Heart left ventricle (tissue), 16 donors: ENCODE results near the gene CCL8. TPM values are rescaled to one million over a fixed set of nuclear protein-coding genes. Genes with fewer than 3 reads are reported as not detected.

Experiments
- ATAC-seq, 4 donors: fragments of 200-7000 bp; cut with Tn5 transposase; one replicate each; pipeline ENCODE4 v1.9.1; 2020 to 2022; ENCODE audit warnings: moderate library complexity in 4 of 4, mild to moderate bottlenecking in 3 of 4, moderate number of reproducible peaks in 1 of 4
- DNase-seq, 5 donors: peaks; one replicate each; pipeline ENCODE4 v3.0.0-alpha.2; 2020
- H3K27ac ChIP-seq, 12 donors: fragments of 200-600 bp; sonication (generic) in 4 of 12; one replicate each; pipeline versions ENCODE4 v1.5.0 to v1.8.0; 2016 to 2022; ENCODE audit warnings: mild to moderate bottlenecking in 2 of 12
- H3K27me3 ChIP-seq, 9 donors: fragments of 200-600 bp; sonication (generic) in 2 of 9; one replicate each; pipeline versions ENCODE4 v1.5.1 to v1.8.0; 2016 to 2022; ENCODE audit warnings: mild to moderate bottlenecking in 3 of 9
- H3K36me3 ChIP-seq, 9 donors: fragments of 200-600 bp; sonication (generic) in 2 of 9; one replicate each; pipeline versions ENCODE4 v1.5.0 to v1.8.0; 2018 to 2022; ENCODE audit warnings: mild to moderate bottlenecking in 2 of 9
- H3K4me1 ChIP-seq, 12 donors: fragments of 200-600 bp; sonication (generic) in 4 of 12; one replicate each; pipeline versions ENCODE4 v1.5.0 to v1.8.0; 2016 to 2022; ENCODE audit warnings: mild to moderate bottlenecking in 3 of 12
- H3K4me3 ChIP-seq, 12 donors: fragments of 200-600 bp; sonication (generic) in 4 of 12; one replicate each; pipeline versions ENCODE4 v1.5.0 to v1.8.0; 2017 to 2022; ENCODE audit warnings: mild to moderate bottlenecking in 9 of 12, moderate library complexity in 4 of 12
- H3K9me3 ChIP-seq, 12 donors: fragments of 200-600 bp; sonication (generic) in 4 of 12; one replicate each; pipeline versions ENCODE4 v1.5.0 to v1.8.0; 2016 to 2022; ENCODE audit warnings: mild to moderate bottlenecking in 1 of 12
- POLR2A ChIP-seq, 2 donors: fragments of 450-650 bp; IDR thresholded peaks; one replicate each; pipeline ENCODE4 v1.6.1; 2017; ENCODE audit warnings: antibody characterized with exemption in 2 of 2, mild to moderate bottlenecking in 2 of 2, moderate library complexity in 2 of 2
- WGBS, 4 donors: extraction: QIAGEN DNeasy Blood & Tissue Kit in 2 of 4; methylation state at CpG; one replicate each; pipeline versions ENCODE4 v1.1.5 to v1.1.7; 2013 to 2018; 5-methylcytosine and 5-hydroxymethylcytosine counted together
- intact Hi-C, 10 donors: fragments of 100-400 bp; cut with DNase I; formaldehyde crosslinking; loops; one replicate each; pipeline versions ENCODE4 v1.11.1 to v1.14.2; 2022
- polyA plus RNA-seq, 2 donors: library from polyadenylated mRNA; stranded (reverse); fragments of 200-250 nt; gene quantifications; one replicate each; pipeline ENCODE4 v1.2.3, GENCODE V29; 2013
- total RNA-seq, 9 donors: library from RNA; depleted of rRNA in 2 of 9; stranded (reverse); fragments of >200 nt in 2 of 9; fragmentation: NEBNext Ultra II Directional in 3 of 9; extraction: Animal tissue kit (Norgen Biotek cat#: 25700) in 3 of 9; gene quantifications; one replicate each; pipeline versions ENCODE4 v1.1.0 to v1.2.4, GENCODE V29; 2016 to 2023
- TF ChIP-seq, protein P1 (sequence below), 12 donors: fragments of 200-600 bp; sonication (generic) in 4 of 12; IDR thresholded peaks; one replicate each; pipeline versions ENCODE4 v1.5.0 to v1.8.0; 2018 to 2022; ENCODE audit warnings: antibody characterized with exemption in 12 of 12, mild to moderate bottlenecking in 5 of 12
- donor health status: ischemic (EF 13 %, LVEDD 7.1; RV severe dilation, severe dysfunction).
- donor health status: healthy with polysubstance abuse.
- donor health status: DM: no; HTN: yes; CAD: no.
- donor health status: DM: no; HTN: no; CAD: no.
- donor health status: ischemic (EF 25% LVEDD 6.9; RV normal size, moderate dysfunction).
- donor health status: ischemic (EF 25% LVEDD 5.7; RV mildly dilated, moderate dysfunction).
- donor health status: healthy.
- donor health status: DM: yes; HTN: yes; CAD: no.
- donor health status: ischemic (EF 35%, LVEDD 5.7; RV mildly dilated, moderate dysfunction).
- donor health status: nonischemic (EF 11% LVEDD 7.7; RV severe dilation, severe dysfunction).
- donor health status: DM: yes; HTN: yes; CAD: no.
- donor health status: PGD.
- donor health status: ischemic (EF 29% LVEDD 5.4; RV normal size, mild dysfunction).
- donor health status: nonischemic (EF 23%, LVEDD 6.1; RV moderate dilation, normal function).

The CCL8 gene
- total and polyA plus RNA-seq, 11 donors, result 0.15 to 44.3 (median 2.0) TPM; not detected in 5

- ATAC-seq (no peak), DNase-seq (no peak)
- H3K9me3 ChIP-seq, result peaks cover 0 to 11% (median 0%) of the 10 kb centered on the region in 12 donors
- H3K4me1 ChIP-seq, result peaks cover 0 to 29% (median 3%) of the 10 kb centered on the region in 12 donors
- intact Hi-C loops, result loop anchor here in 3 of 10 donors (2.0 to 5.0 kb wide), 2 partner anchors 50 to 157 kb away; no protein-coding TSS in a partner anchor
- no peak overlapping the region for H3K27ac ChIP-seq
- 58 to 80% (median 71%) methylated on average over 2 of the region's 2 CpGs for WGBS, 4 donors
- TF ChIP-seq POLR2A (IDR thresholded peaks at IDR 0.05), result no peak
- TF ChIP-seq, protein P1, sequence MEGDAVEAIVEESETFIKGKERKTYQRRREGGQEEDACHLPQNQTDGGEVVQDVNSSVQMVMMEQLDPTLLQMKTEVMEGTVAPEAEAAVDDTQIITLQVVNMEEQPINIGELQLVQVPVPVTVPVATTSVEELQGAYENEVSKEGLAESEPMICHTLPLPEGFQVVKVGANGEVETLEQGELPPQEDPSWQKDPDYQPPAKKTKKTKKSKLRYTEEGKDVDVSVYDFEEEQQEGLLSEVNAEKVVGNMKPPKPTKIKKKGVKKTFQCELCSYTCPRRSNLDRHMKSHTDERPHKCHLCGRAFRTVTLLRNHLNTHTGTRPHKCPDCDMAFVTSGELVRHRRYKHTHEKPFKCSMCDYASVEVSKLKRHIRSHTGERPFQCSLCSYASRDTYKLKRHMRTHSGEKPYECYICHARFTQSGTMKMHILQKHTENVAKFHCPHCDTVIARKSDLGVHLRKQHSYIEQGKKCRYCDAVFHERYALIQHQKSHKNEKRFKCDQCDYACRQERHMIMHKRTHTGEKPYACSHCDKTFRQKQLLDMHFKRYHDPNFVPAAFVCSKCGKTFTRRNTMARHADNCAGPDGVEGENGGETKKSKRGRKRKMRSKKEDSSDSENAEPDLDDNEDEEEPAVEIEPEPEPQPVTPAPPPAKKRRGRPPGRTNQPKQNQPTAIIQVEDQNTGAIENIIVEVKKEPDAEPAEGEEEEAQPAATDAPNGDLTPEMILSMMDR (IDR thresholded peaks at IDR 0.05), result no peak
- peak overlapping the region in 1 of 12 donors; percentile 31 for H3K4me3 ChIP-seq
- no peaks in the 10 kb centered on the region for H3K36me3 ChIP-seq
- H3K27me3 ChIP-seq, result peaks cover 0 to 3% (median 0%) of the 10 kb centered on the region in 9 donors
These were observed 38.2 kb downstream of the CCL8 start for GRCh38 chr17:34357398-34357797.

DNA sequence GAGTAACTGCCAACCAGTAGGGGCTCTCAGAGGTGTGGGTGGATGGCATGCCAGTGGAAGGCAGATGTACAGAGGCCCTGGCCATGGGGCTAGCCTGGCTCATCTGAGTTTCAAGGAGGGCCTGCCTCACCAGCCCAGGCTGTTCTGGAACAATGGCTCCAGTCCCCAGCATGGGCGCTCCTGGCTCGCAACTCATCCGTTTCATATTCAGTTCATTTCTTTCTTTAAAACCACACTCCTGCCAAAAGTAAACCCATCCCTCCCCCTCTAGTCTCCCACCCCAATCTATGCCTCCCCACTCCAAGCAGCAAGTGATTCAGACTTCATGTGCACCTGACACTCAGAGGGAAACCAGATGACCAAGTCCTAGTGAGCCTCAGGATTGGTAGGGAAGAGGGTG, 39.4 kb downstream of the CCL8 start:
- 96 to 100% (median 98%) methylated on average over 3 of the region's 3 CpGs for WGBS, 4 donors
- H3K36me3 ChIP-seq, result no peaks in the 10 kb centered on the region
- intact Hi-C loops, result loop anchor here in 2 of 10 donors (5.0 kb wide), 1 partner anchor 51 kb away; no protein-coding TSS in a partner anchor
- peaks cover 0 to 29% (median 3%) of the 10 kb centered on the region in 12 donors for H3K4me1 ChIP-seq
- DNase-seq (no peak), ATAC-seq (no peak)
- peaks cover 0 to 6% (median 0%) of the 10 kb centered on the region in 12 donors for H3K9me3 ChIP-seq
- H3K4me3 ChIP-seq, result no peak overlapping the region
- TF ChIP-seq, protein P1 (IDR thresholded peaks at IDR 0.05), result no peak
- TF ChIP-seq POLR2A (IDR thresholded peaks at IDR 0.05), result no peak
- H3K27me3 ChIP-seq, result peaks cover 0 to 5% (median 0%) of the 10 kb centered on the region in 9 donors
- H3K27ac ChIP-seq, result no peak overlapping the region

GRCh38 chr17:34360601-34361270, 41.5 kb downstream of the CCL8 start:
- Histone ChIP-seq H3K27me3 (peaks cover 0 to 13% (median 0%) of the 10 kb centered on the region in 9 donors), H3K36me3 (no peaks in the 10 kb centered on the region), H3K9me3 (no peaks in the 10 kb centered on the region), H3K4me3 (no peak overlapping the region), H3K27ac (no peak overlapping the region), H3K4me1 (peaks cover 0 to 13% (median 3%) of the 10 kb centered on the region in 12 donors)
- ATAC-seq (no peak), DNase-seq (no peak)
- TF ChIP-seq, protein P1 (IDR thresholded peaks at IDR 0.05), result no peak
- no peak for TF ChIP-seq POLR2A (IDR thresholded peaks at IDR 0.05)
- WGBS, 4 donors, result 75 to 78% (median 77%) methylated on average over 11 of the region's 11 CpGs
- intact Hi-C loops, result loop anchor here (1.0 to 10.0 kb wide), 9 partner anchors 53 to 586 kb away; partner anchors contain the start of gene CCL2 (in 1 of the 10)

- no peak overlapping the region for H3K27ac ChIP-seq
- DNase-seq (peak; percentile 85 to 92 (median 87)), ATAC-seq (peak; percentile 74 to 97 (median 92))
- H3K36me3 ChIP-seq, result no peaks in the 10 kb centered on the region
- TF ChIP-seq, protein P1 (IDR thresholded peaks at IDR 0.05), result peak; percentile 99 to 100 (median 100)
- TF ChIP-seq POLR2A (IDR thresholded peaks at IDR 0.05), result no peak
- intact Hi-C loops, result loop anchor here (1.0 to 10.0 kb wide), 9 partner anchors 54 to 587 kb away; partner anchors contain the start of gene CCL2 (in 1 of the 10)
- no peaks in the 10 kb centered on the region for H3K9me3 ChIP-seq
- no peak overlapping the region for H3K4me3 ChIP-seq
- peaks cover 0 to 13% (median 0%) of the 10 kb centered on the region in 9 donors for H3K27me3 ChIP-seq
- H3K4me1 ChIP-seq, result peaks cover 0 to 12% (median 3%) of the 10 kb centered on the region in 12 donors
- 17 to 20% (median 19%) methylated on average over 7 to 8 of the region's 8 CpGs for WGBS, 4 donors
These were observed 42.3 kb downstream of the CCL8 start for GRCh38 chr17:34361478-34362061.
